ENCODE data around the gene MANBA. TPM values are rescaled to one million over a fixed set of nuclear protein-coding genes. Genes with fewer than 3 reads are reported as not detected.

MANBA gene
- total RNA-seq, 1 donor from 2014 or later: 30.3 TPM

DNA sequence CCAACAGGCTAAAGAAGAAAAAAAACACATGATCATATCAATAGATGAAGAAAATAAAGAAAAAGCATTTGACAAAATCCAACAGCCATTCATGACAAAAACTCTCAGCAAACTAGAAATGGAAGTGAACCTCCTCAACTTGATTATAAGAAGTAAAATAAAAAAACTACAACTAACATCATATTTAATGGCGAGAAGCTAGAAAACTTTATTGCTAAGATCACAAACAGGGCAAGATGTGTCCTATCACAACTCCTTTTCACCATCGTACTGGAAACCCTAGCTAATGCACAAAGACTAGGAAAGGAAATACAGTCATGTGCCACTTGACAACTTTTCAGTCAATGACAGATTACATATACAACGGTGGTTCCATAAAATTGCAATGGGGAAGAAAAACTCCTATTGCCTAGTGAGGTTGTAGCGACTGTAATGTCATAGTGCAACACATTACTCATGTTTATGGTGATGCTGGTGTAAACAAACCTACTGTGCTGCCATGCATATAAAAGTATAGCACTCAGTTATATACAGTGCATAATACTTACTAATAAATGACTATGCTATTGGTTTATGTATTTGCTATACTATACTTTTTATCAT lies 12.1 kb upstream of the MANBA start:
- intact Hi-C loops (cut with micrococcal nuclease): no loop called here
- no peaks in the 10 kb centered on the region for H3K36me3 ChIP-seq
- DNase-seq: no peak
- no peaks in the 10 kb centered on the region for H3K9me3 ChIP-seq (replicated peaks)
- H3K4me1 ChIP-seq: peaks cover 10% of the 10 kb centered on the region
- H3K27ac ChIP-seq (replicated peaks): no peak overlapping the region
- H3K4me3 ChIP-seq: no peak overlapping the region
- TF ChIP-seq, protein P1, sequence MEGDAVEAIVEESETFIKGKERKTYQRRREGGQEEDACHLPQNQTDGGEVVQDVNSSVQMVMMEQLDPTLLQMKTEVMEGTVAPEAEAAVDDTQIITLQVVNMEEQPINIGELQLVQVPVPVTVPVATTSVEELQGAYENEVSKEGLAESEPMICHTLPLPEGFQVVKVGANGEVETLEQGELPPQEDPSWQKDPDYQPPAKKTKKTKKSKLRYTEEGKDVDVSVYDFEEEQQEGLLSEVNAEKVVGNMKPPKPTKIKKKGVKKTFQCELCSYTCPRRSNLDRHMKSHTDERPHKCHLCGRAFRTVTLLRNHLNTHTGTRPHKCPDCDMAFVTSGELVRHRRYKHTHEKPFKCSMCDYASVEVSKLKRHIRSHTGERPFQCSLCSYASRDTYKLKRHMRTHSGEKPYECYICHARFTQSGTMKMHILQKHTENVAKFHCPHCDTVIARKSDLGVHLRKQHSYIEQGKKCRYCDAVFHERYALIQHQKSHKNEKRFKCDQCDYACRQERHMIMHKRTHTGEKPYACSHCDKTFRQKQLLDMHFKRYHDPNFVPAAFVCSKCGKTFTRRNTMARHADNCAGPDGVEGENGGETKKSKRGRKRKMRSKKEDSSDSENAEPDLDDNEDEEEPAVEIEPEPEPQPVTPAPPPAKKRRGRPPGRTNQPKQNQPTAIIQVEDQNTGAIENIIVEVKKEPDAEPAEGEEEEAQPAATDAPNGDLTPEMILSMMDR (IDR thresholded peaks at IDR 0.05; ENCODE audit: borderline replicate concordance): no peak
- no peaks in the 10 kb centered on the region for H3K27me3 ChIP-seq (ENCODE audit: low read depth)

DNA sequence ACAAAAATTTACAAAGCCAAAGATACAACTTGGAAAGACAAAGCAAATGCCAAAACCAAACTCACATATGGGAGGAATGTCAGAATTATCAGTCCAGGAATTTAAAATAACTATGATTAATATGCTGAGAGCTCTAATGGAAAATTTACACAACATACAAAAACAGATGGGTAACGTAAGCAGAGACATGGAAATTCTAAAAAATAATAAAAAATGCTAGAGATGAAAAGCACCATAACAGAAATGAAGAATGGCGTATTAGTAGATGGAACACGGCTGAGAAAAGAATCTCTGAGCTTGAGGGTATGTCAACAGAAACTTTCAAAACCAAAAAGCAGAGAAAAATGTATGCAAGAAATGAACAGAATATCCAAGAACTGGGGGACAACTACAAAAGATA lies 4.1 kb upstream of the MANBA start:
- H3K9me3 ChIP-seq (replicated peaks): no peaks in the 10 kb centered on the region

DNA sequence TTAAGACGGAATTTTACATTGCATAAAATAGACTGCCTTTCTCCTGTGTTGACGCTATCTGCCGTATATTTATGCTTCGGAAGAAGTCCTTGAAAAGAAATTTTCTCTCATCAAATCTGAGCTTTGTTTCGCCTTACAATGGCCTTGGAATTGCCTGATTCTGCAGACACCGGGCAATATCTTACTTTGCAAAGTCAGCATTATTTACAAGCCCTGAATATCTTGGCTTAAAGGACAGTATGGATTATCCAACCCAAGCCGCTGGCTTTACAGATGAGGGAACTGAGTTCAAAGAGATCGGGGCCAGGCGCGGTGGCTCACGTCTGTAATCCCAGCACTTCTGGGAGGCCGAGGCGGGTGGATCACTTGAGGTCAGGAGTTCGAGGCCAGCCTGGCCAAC lies 1.1 kb upstream of the MANBA start:
- peak overlapping the region; percentile 98 for H3K4me3 ChIP-seq
- H3K27me3 ChIP-seq (ENCODE audit: low read depth): no peaks in the 10 kb centered on the region
- intact Hi-C loops (cut with micrococcal nuclease): no loop called here
- H3K4me1 ChIP-seq: peaks cover 42% of the 10 kb centered on the region
- no peak for DNase-seq
- H3K36me3 ChIP-seq: no peaks in the 10 kb centered on the region
- TF ChIP-seq, protein P1 (IDR thresholded peaks at IDR 0.05; ENCODE audit: borderline replicate concordance): no peak
- H3K9me3 ChIP-seq (replicated peaks): no peaks in the 10 kb centered on the region
- no peak overlapping the region for H3K27ac ChIP-seq (replicated peaks)

More for the DNA sequence above, 4.1 kb upstream of the MANBA start:
- Histone ChIP-seq H3K36me3 (no peaks in the 10 kb centered on the region), H3K27ac (replicated peaks) (no peak overlapping the region), H3K4me1 (peaks cover 21% of the 10 kb centered on the region), H3K4me3 (no peak overlapping the region), H3K27me3 (ENCODE audit: low read depth) (no peaks in the 10 kb centered on the region)
- DNase-seq: no peak
- intact Hi-C loops (cut with micrococcal nuclease): no loop called here
- TF ChIP-seq, protein P1 (IDR thresholded peaks at IDR 0.05; ENCODE audit: borderline replicate concordance): no peak

DNA sequence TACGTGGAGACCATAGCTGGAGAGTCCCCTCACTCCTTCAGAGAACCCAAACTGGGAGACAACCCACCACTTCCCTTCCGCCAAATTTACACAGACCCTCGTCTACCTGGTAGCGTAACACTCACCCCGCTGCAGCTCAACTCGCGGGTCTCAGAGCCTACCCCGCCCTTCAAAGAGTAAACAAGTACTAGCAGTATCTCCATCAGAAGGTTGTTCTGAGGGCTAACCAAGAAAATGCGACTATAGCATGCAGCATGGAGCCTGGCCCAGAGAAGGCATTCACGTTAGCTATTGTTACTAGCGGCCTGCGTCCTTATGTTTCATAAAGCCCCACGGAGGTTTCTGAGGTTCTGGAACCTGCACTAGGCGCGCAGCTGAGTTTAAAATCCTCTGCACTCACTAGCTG lies 531 bp upstream of the MANBA start:
- H3K4me1 ChIP-seq: peaks cover 45% of the 10 kb centered on the region
- no peaks in the 10 kb centered on the region for H3K36me3 ChIP-seq
- H3K27me3 ChIP-seq (ENCODE audit: low read depth): no peaks in the 10 kb centered on the region
- no peaks in the 10 kb centered on the region for H3K9me3 ChIP-seq (replicated peaks)
- intact Hi-C loops (cut with micrococcal nuclease): no loop called here
- no peak for DNase-seq
- H3K4me3 ChIP-seq: peak overlapping the region; percentile 98
- H3K27ac ChIP-seq (replicated peaks): peak overlapping the region; percentile 89
- TF ChIP-seq, protein P1 (IDR thresholded peaks at IDR 0.05; ENCODE audit: borderline replicate concordance): no peak

DNA sequence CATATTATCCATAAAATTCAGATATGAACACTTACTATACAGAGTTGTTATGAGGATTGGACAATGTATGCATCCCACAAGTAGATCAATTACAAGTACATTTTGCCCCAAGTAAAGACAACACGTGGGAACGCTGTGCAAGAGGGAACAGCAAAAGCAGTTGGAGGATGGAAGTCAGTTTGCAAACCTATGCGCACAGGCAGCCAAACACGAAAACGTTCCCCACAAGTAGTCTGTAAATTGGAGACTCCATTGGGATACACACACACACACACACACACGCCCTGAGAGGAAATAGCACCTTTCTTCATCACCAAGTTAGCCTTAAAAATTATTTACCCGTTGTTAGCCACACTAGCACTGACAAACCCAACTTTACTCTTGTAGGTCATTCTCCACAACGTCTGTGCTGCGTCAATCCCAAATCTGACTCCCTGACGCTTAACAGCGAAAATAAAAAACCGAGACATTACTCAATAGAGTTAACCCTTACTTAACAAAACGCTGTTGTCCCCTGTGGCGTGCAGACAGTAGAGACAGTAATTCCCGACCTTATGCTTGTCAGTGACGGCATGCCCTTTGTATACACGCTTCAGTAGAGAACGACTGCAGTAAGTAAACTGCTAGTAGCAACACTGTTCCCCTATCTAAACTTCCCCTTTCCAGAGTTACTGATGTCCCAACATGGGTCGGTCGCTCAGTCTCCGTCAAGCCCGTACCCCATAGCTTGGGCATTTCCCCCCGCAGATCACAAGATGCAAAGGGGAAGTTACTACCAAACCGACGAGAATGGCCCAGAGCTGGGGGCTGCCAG lies 730 bp downstream of the MANBA start:
- intact Hi-C loops (cut with micrococcal nuclease): no loop called here
- Histone ChIP-seq H3K4me1 (peaks cover 45% of the 10 kb centered on the region), H3K9me3 (replicated peaks) (peaks cover 9% of the 10 kb centered on the region), H3K27me3 (ENCODE audit: low read depth) (no peaks in the 10 kb centered on the region), H3K4me3 (peak overlapping the region; percentile 98), H3K27ac (replicated peaks) (peak overlapping the region; percentile 89), H3K36me3 (no peaks in the 10 kb centered on the region)
- no peak for DNase-seq
- TF ChIP-seq, protein P1 (IDR thresholded peaks at IDR 0.05; ENCODE audit: borderline replicate concordance): no peak

Measured in left ventricle myocardium inferior (tissue), 1 donor.